ENCODE results near the gene GNG4. TPM values are rescaled to one million over a fixed set of nuclear protein-coding genes. Genes with fewer than 3 reads are reported as not detected.

GNG4 gene
- total and polyA plus RNA-seq, 4 donors = 0.11 to 0.57 (median 0.21) TPM; not detected in 1

DNA sequence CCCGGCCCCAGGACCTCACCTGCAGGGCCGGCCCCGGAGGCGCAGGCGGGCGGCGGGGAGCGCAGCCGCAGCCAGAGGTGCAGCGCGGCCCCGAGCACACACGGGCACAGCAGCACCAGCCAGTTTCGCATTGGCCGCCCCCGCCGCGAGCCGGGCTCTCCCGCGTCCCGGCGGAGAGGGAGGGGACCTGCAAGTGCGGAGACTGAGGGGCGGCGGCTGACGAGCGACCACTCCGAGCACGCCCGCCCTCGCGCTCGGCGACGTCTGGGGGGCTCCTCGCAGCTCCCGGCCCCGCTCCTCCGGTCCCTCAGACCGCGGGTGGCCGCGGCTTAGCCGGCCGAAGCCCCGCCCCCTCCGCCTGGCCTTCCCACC is 145.5 kb downstream of the GNG4 start, which contains the start of gene B3GALNT2:
Gene B3GALNT2, minus strand, starts transcription at position 331 of the 372 bp plus-strand sequence. Its CDS starts 200 bp downstream, at position 131.
- ATAC-seq (ENCODE audit: insufficient read depth, low FRiP score) (peak; percentile 46), DNase-seq (no peak)
- Histone ChIP-seq H3K4me1 (ENCODE audit: control insufficient read depth in 5 of 5, insufficient read depth in 5 of 5, low read length in 5 of 5) (peaks cover 0 to 10% (median 8%) of the 10 kb centered on the region in 5 donors), H3K9ac (ENCODE audit: insufficient read depth in 1 of 2, low read length in 2 of 2) (peak within 1 kb of the TSS; percentile 90 to 96), H3K36me3 (ENCODE audit: control insufficient read depth in 4 of 4, insufficient read depth in 4 of 4, low read length in 4 of 4) (no peaks in the 10 kb centered on the region), H3K4me3 (peak within 1 kb of the TSS; percentile 77), H3K27me3 (ENCODE audit: control insufficient read depth in 3 of 3, insufficient read depth in 3 of 3, low read length in 2 of 3) (no peaks in the 10 kb centered on the region), H3K27ac (ENCODE audit: low read depth in 1 of 2, low read length in 1 of 2) (peak within 1 kb of the TSS; percentile 99 to 100), H3K9me3 (ENCODE audit: control insufficient read depth in 4 of 4, insufficient read depth in 3 of 4, low read length in 3 of 4) (no peaks in the 10 kb centered on the region)
- TF ChIP-seq, protein P1, sequence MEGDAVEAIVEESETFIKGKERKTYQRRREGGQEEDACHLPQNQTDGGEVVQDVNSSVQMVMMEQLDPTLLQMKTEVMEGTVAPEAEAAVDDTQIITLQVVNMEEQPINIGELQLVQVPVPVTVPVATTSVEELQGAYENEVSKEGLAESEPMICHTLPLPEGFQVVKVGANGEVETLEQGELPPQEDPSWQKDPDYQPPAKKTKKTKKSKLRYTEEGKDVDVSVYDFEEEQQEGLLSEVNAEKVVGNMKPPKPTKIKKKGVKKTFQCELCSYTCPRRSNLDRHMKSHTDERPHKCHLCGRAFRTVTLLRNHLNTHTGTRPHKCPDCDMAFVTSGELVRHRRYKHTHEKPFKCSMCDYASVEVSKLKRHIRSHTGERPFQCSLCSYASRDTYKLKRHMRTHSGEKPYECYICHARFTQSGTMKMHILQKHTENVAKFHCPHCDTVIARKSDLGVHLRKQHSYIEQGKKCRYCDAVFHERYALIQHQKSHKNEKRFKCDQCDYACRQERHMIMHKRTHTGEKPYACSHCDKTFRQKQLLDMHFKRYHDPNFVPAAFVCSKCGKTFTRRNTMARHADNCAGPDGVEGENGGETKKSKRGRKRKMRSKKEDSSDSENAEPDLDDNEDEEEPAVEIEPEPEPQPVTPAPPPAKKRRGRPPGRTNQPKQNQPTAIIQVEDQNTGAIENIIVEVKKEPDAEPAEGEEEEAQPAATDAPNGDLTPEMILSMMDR (IDR thresholded peaks at IDR 0.05; ENCODE audit: control extremely low read depth, extremely low read depth) = no peak
- WGBS, 2 donors = 0 to 1% methylated on average over 22 to 48 of the region's 48 CpGs

DNA sequence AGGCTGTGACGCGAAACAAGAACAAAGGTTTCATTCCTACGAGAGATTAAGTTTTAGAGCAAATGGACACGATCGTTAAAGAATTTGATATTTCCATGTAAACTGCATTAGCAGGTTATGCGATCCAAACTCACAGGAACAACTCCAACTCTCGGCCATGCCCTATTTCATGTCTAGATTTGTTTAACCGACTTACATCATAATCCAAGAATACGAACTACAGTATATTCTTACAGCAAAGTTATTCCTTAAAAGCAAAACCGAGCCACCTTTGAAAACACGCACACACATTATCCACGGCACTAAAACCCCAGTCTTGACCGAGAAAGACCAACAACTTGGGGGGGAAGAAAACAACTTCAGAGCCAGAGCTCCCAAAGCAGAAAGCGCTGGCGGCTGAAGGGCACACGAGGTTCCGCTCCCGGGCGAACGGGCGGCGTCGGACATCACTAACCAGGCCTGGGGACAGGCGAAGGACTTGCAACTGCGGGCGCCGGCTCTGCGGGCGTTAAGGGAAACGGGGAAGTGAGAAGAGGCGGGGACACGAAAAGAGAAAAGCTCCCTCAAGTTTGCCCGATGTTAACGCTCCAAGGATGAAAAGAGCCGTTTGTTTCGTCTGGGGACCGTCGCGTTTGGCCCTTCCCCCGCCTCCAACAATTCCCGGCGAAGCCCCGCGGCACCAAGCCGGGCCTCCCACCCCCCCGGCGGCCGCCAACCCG is 146.0 kb downstream of the GNG4 start:
- no peaks in the 10 kb centered on the region for H3K27me3 ChIP-seq (ENCODE audit: control insufficient read depth in 3 of 3, insufficient read depth in 3 of 3, low read length in 2 of 3)
- H3K9ac ChIP-seq (ENCODE audit: insufficient read depth in 1 of 2, low read length in 2 of 2) = peak overlapping the region; percentile 90 to 93
- H3K27ac ChIP-seq (ENCODE audit: low read depth in 1 of 2, low read length in 1 of 2) = peak overlapping the region; percentile 94 to 100
- H3K4me1 ChIP-seq (ENCODE audit: control insufficient read depth in 5 of 5, insufficient read depth in 5 of 5, low read length in 5 of 5) = peaks cover 0 to 10% (median 8%) of the 10 kb centered on the region in 5 donors
- TF ChIP-seq, protein P1 (IDR thresholded peaks at IDR 0.05; ENCODE audit: control extremely low read depth, extremely low read depth) = no peak
- no peaks in the 10 kb centered on the region for H3K9me3 ChIP-seq (ENCODE audit: control insufficient read depth in 4 of 4, insufficient read depth in 3 of 4, low read length in 3 of 4)
- DNase-seq (peak; percentile 72 to 83 (median 72)), ATAC-seq (ENCODE audit: insufficient read depth, low FRiP score) (no peak)
- WGBS, 2 donors = 1% methylated on average over 44 to 49 of the region's 49 CpGs
- H3K36me3 ChIP-seq (ENCODE audit: control insufficient read depth in 4 of 4, insufficient read depth in 4 of 4, low read length in 4 of 4) = no peaks in the 10 kb centered on the region
- peak overlapping the region; percentile 77 for H3K4me3 ChIP-seq

DNA sequence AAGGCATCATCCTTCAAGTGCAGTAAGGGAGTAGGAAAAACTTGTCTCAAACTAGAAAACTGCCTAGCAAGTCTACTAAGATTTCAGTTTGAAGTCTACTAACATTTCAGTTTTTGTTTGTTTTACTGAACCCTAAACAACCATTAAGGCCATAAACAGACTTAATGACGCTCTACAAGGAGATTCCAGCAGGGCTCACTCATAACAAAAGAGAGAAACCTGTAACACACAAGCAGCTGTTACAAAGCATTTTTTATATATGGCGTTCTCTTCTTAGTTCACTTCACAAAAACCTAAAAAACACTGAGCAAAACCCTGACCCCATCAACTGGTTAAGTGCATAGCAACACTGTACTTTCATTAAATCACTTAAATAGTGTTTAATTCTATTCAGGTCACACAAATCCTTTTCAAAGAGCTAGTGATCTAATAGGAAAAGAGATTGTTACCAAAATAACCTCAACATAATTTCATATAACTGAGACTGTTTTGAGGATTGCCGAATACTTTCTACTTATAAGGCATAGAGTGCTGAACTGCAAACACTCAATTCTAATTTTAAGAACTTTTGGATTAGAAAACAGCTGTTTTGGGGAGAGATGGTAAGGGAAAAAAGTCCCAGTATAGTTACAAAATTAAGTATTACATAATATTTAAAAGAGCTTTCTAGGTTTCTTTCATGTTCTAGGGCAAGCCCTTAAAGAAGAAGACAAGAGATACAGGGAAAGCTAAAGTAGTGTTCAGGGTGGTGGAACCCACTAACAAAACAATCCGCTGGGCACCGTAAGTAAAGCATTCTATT is 146.8 kb downstream of the GNG4 start:
- no peaks in the 10 kb centered on the region for H3K9me3 ChIP-seq (ENCODE audit: control insufficient read depth in 4 of 4, insufficient read depth in 3 of 4, low read length in 3 of 4)
- ATAC-seq (ENCODE audit: insufficient read depth, low FRiP score) (no peak), DNase-seq (peak in 2 of 3 donors; percentile 61 to 76)
- H3K9ac ChIP-seq (ENCODE audit: insufficient read depth in 1 of 2, low read length in 2 of 2) = peak overlapping the region; percentile 90 to 93
- 30 to 32% methylated on average over 5 of the region's 5 CpGs for WGBS, 2 donors
- TF ChIP-seq, protein P1 (IDR thresholded peaks at IDR 0.05; ENCODE audit: control extremely low read depth, extremely low read depth) = no peak
- H3K27ac ChIP-seq (ENCODE audit: low read depth in 1 of 2, low read length in 1 of 2) = peak overlapping the region in 1 of 2 donors; percentile 94
- H3K4me1 ChIP-seq (ENCODE audit: control insufficient read depth in 5 of 5, insufficient read depth in 5 of 5, low read length in 5 of 5) = peaks cover 0 to 10% (median 8%) of the 10 kb centered on the region in 5 donors
- H3K4me3 ChIP-seq = no peak overlapping the region
- H3K27me3 ChIP-seq (ENCODE audit: control insufficient read depth in 3 of 3, insufficient read depth in 3 of 3, low read length in 2 of 3) = no peaks in the 10 kb centered on the region
- no peaks in the 10 kb centered on the region for H3K36me3 ChIP-seq (ENCODE audit: control insufficient read depth in 4 of 4, insufficient read depth in 4 of 4, low read length in 4 of 4)

Data from lung (tissue), 12 donors.